Neural progenitor cell (in vitro differentiated cells): Measurements from ENCODE around the gene C4orf50.

Source experiments
- CTCF ChIP-seq: fragments of 200-600 bp; sonication (generic); IDR thresholded peaks from 2 replicates; pipeline ENCODE4 v1.5.1; 2017; ENCODE audit warnings: antibody characterized with exemption, mild to moderate bottlenecking
- EZH2 ChIP-seq: fragments of 200-600 bp; sonication (generic); IDR thresholded peaks from 2 replicates; pipeline ENCODE4 v1.6.1; 2017; ENCODE audit warnings: antibody characterized with exemption, mild to moderate bottlenecking, moderate library complexity
- EZH2phosphoT487 ChIP-seq: fragments of 200-600 bp; sonication (generic); IDR thresholded peaks from 2 replicates; pipeline ENCODE4 v1.6.1; 2017; ENCODE audit warnings: antibody characterized with exemption

DNA sequence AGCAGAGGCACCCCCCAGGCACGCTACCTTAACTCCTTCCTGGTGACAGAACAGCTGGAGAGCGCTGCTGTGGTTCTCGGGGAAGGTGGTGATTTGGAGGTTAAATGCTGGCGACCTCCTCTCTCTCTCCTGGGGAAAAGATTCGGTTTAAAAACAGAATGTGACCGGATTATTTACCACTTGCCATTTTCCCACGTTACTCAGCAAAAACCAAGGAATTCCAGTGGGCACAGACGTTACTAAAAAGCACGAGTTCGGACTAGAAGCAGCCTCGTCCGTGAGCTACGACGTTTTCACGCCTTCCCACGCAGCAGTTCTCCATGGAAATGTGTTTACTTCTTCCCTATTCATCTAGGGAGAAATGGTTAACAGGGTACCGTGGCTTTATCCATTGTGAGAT lies 32.3 kb upstream of the C4orf50 start:
- TF ChIP-seq CTCF (no peak), EZH2phosphoT487 (no peak), EZH2 (no peak)
